Prostate gland (tissue), 2 donors: ENCODE results near the gene TBX10.

Experiments
- CTCF ChIP-seq, 4 experiments: fragments of 200-600 bp in 2 of 4; fragments of 450-650 bp in 2 of 4; sonication (generic) in 2 of 4; IDR thresholded peaks; 1 replicate in 3 of 4; 2 replicates in 1 of 4; pipeline ENCODE4 v1.5.1; 2016 to 2019; ENCODE audit warnings: antibody characterized with exemption in 4 of 4, mild to moderate bottlenecking in 2 of 4, moderate library complexity in 2 of 4
- POLR2A ChIP-seq: fragments of 450-650 bp; IDR thresholded peaks from one replicate; pipeline ENCODE4 v1.6.1; 2016; ENCODE audit warnings: antibody characterized with exemption, mild to moderate bottlenecking
- POLR2AphosphoS5 ChIP-seq: sonication (generic); formaldehyde crosslinking; IDR thresholded peaks from one replicate; pipeline ENCODE4 v1.6.1; 2017; ENCODE audit warnings: antibody characterized with exemption

GRCh38 chr11:67656278-67656922 is 16.8 kb upstream of the TBX10 start:
- TF ChIP-seq POLR2A: no peak
- TF ChIP-seq CTCF (IDR thresholded peaks at IDR 0.05): no peak
- no peak for TF ChIP-seq POLR2AphosphoS5
